GM04503 (cell line): ENCODE results near the gene LRRC73.
"Not testable (repeated sequence)": the region's sequence is repeated elsewhere in the genome, so short reads cannot be mapped to it uniquely, and the experiment has no call there.

Experiments used
- DNase-seq: peaks from one replicate; pipeline ENCODE4 v3.0.0-alpha.2; 2012; ENCODE audit warnings: low read depth

The LRRC73 gene

DNA sequence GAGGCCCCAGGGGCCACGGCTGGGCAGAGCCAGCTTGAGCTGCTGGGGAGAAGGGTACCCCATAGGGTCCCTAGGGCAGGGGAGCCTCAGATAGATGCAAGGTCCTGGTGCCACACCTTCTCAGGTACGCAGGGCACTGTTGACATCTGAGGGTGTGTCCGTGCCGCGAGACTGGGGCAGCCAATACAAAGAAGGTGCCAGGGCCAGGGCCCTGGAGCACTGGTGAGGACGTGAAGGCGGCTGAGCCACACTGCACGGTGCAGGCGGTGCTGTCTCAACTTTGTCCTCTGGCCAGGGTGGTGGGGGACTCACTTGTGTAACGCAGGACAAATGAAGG is 649 bp upstream of the LRRC73 start:
- DNase-seq = no peak

DNA sequence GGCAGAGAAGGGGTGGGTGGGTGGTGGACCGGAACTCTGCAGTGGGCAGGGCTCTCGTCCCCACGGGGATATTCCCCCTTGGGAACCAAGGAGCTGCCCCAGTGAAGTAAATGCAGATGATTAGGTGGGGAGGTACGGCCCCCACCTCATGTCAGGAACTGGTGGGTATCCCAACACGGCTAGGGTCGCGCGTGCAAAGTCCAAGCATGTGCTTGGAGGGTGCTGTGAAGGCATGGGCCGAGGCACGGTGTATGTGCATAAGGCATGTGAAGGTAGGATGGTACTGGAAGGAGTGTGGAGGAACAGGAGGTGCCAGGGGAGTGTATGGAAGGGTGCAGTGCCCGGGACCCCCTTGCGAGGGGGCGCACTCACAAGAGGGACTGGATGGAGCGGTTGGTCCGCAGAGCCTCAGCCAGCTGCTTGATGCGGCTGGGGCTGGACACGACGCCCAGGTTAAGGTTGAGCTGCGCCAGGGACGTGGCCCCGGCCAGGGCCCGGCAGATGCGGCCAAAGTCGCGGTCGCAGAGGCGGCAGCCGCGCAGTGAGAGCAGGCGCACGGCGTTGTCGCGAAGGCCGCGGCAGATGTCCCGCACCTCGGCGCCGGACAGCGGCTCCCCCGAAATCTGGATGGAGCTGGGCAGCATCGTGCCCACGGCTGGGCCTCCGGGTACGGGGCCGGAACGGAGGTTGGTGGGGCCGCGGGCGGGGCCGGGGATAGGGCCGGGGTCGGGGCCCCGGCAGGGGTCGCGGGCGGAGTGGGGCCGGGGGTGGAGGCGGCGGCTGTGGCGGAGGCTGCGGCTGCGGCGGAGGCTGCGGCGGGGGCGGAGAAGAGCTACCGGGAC is 783 bp downstream of the LRRC73 start:
- no peak for DNase-seq

DNA sequence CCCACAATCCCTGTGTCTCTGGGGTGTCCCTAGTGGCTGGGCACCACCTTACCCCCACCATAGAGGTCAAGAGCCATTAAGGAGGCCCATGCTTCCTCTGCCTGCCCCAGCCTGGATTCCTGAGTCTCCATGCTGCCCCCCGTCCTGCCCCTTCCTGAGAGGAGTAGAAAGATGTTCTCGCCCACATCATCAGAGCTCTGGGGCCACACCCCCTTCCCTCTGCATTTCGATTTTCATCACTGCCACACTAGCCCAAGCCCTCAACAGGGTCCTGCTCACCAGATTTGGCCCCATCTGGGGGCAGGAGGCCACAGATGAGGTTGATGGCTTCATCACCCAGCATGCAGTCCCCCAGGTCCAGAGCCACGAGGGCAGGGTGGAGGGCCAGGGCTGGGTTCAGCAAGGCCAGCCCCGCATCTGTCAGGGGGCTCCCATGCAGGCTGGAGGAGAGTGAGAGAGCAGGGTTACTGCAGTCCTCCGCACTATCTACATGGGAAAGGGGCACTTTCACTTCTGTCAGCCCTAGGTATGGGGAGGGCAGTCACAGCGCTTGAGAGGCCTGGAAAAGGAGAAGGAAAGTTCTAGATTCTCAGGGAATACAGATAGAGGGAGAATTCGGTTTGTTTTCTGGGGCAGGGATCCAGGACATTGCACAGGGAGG is 1.5 kb downstream of the LRRC73 start:
- no peak for DNase-seq

DNA sequence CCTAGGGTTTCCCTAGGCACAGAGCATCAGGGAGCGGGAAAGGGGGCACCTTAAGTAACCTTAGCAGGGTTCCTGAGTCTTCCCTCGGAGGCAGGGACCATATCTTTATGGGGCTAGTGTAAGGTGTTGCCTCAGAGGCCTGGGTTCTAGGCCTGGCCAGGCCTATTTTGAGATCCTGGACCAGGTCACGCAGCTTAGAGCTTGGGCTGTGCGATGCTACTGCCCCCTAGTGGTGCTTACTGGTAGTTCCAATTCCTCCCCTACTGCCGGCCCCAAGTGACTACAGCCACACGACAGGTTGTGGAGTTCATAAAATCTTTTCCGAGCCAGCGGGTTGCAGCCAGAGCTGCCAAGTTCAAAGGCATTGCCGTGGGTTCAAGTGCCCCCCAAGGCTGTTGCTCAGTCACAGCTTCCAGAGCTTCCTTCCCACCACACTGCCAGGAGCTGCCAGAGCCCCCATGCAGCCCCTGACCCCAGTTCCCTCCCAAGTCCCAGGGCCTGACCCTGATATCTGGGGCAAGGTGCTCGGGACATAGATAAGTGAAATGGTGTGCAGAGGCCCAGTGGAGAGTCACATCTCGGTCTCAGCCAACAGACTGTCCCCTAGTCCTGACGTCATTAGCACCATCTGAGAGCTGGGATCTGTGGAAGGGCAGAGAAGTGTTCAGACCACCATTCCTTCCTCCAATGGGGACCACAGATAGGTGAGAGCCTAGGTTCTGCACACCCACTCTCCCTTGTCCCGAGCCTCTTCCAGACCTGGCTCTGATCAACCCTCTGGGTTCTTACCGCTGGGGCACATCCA is 3.3 kb downstream of the LRRC73 start:
- DNase-seq = peak; percentile 29

GRCh38 chr6:43506171-43506570 is 4.0 kb downstream of the LRRC73 start:
- DNase-seq = no peak

DNA sequence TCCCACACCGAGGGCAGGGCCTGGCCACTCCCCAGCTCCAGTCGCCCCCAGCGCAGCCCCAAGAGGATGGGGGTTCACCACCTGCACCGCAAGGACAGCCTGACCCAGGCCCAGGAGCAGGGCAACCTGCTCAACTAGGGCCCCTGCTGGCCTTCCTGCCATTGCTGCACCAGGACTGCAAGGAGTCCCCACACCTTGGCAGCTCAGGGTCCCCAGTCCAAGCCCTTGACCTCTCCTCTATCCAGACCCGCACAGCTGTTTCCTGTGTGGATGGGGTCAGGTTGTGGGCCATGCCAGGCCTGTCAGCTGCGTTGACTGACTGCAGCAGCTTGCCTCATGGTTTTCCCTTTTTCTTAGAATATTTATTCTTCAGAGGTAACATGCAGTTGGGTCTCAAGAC is 4.4 kb downstream of the LRRC73 start:
- no peak for DNase-seq

GRCh38 chr6:43504756-43505593 is 5.2 kb downstream of the LRRC73 start:
- no peak for DNase-seq

- no peak for DNase-seq
Measured at GRCh38 chr6:43503443-43503842, 6.7 kb downstream of the LRRC73 start.

- no peak for DNase-seq
Measured at GRCh38 chr6:43502666-43503065, 7.5 kb downstream of the LRRC73 start.

GRCh38 chr6:43500921-43501320 is 9.2 kb downstream of the LRRC73 start:
- no peak for DNase-seq

- DNase-seq = no peak
Measured at GRCh38 chr6:43499028-43499815, 10.9 kb downstream of the LRRC73 start.

DNA sequence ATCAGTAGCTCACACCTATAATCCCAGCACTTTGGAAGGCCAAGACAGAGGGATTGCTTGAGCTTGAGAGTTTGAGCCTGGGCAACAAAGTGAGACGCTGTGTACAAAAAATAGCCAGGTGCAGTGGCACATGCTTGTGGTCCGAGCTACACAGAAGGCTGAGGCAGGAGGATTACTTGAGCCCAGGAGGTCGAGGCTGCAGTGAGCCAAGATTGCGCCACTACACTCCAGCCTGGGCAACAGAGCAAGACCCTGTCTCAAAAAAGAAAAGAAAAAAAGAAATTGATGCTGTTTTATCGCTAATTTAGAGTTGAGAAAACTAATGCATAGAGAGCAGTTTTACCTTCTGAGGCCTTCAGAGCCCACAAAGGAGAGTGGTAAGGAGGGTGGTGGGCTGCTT is 11.9 kb downstream of the LRRC73 start:
- DNase-seq = not testable (repeated sequence)

DNA sequence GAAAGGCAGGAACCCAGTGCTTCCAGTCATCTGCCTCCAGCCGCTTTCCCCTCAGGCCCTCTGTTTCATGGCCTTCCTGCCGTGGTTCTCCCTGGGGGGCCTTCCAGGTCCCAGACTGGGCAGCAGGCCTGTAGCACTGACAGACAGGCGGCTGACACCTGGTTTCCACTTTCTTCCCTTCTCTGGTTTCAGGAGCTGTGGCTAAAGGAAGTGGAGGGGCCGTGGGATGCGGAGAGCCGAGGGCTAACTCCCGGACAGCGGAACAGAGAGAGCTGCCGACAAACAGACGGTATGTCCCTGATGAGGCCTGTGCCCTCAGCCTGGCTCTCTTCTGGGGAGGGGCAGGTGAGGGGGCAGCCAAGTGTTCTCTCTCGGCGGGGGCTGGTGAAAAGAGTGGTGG is 12.5 kb downstream of the LRRC73 start:
- no peak for DNase-seq

- no peak for DNase-seq
Measured at GRCh38 chr6:43497129-43497396, 13.1 kb downstream of the LRRC73 start.

DNA sequence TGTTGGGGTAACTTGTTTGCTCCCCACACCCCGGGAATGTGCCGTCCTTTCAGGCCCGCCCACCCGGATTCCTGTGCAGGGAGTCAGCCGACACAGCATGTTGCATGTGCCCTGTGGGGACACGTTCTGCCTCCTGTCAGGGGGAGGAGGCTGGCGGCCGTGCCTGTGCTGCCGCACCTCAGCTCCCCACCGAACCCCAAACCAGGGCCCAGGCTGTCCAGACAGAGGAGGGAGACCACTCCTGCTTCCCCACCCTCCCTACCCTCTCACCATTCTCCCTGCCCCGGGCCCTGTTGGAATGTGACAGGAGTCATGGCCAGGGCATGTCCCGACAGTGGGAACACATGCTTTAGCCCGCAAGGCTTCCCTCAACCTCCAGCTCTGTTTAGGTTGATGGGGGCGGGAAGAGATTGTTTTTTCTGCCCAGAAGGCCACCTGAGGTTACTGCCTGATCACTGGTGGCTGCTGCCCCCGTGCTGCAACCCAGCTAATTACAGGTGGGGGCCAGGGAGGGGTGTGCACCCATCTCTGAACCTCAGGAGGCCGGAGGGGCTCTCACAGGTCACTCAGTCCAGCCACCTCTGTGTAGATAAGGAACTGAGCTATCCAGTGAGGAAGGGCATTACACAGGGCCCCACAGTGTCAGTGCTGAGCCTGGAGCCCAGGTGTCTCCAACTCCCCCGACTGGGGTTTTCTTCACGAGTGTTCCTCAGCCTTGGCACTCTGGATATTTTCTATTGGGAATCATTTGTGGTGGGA is 13.6 kb downstream of the LRRC73 start:
- no peak for DNase-seq

DNA sequence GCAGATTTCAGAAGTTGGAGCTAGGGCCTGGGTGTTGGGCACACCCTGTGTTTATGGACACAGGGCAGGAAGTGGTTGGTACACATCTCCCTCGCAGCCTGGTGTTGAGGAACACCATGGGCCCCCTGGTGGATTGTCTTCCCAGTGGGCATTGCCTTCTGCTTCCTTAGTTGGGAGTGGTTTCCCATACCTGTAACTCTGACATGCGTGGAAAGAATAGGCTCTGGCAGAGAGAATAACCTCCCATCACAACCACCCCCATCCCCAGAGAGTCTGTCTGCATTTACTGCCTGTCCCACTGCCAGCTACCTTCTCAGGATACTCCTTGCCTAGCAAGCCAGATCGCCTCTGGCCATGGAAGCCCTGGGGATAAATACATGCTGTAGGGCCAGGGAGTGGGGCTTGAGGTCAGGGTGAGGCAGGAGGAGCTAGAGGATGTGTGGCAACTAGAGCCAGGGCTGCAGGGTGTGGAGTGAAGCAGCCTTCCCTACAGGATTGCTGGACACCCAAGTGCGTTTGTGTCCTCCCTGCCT is 14.7 kb downstream of the LRRC73 start:
- no peak for DNase-seq

- DNase-seq = no peak
Measured at GRCh38 chr6:43494766-43495165, 15.4 kb downstream of the LRRC73 start.

DNA sequence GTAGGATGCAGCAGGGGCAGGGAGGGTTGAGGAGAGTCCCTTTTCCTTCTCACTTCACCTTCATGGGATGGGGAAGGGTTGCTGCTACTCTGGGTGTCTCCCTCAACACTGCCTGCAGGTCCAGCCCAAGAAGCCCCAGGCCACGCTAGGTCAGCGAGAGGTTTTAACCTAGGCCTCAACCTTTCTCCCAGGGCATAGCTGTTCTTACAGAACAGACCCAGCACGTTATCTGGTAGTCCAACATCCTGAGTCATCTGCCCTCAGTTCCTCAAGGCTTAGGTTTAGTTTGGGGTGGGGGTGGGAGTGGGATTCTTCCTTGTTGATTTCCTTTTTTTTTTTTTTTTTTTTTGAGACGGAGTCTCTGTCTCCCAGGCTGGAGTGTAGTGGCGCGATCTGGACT is 15.8 kb downstream of the LRRC73 start:
- no peak for DNase-seq

- no peak for DNase-seq
Measured at GRCh38 chr6:43493833-43494232, 16.3 kb downstream of the LRRC73 start.

DNA sequence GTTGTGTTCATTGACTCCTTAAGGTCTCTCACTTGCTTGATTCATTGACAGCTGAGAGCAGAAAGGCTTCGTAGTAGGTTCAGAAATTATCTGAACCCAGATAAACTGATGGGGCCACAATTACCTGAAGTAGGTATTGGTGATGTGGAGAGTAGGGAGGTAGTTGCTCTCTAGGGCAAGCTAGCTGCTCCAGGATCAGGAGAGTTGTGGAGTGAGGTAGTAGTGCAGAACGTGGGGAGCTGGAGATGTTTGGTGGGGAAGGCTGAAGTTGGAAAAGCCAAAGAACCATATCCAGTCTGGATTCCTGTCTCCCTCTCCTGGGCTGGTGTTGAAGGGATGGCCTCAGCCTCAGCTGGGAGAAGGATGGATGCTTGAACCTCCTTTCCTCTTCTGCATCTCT is 16.9 kb downstream of the LRRC73 start:
- DNase-seq = no peak

- no peak for DNase-seq
Measured at GRCh38 chr6:43492673-43493072, 17.5 kb downstream of the LRRC73 start.
